Ovary (tissue), 9 donors: ENCODE results near the gene EID3. TPM values are rescaled to one million over a fixed set of nuclear protein-coding genes. Genes with fewer than 3 reads are reported as not detected.

ENCODE experiments used
- DNase-seq, 5 donors: peaks; one replicate each; pipeline ENCODE4 v3.0.0-alpha.2; 2019 to 2020
- H3K27ac ChIP-seq, 2 donors: fragments of 200-600 bp; one replicate each; pipeline versions ENCODE4 v1.5.1 to v1.8.0; 2019 to 2022
- H3K27me3 ChIP-seq: fragments of 200-600 bp; one replicate; pipeline ENCODE4 v1.8.0; 2022
- H3K36me3 ChIP-seq: fragments of 200-600 bp; sonication (generic); one replicate; pipeline ENCODE4 v1.5.1; 2019
- H3K4me1 ChIP-seq: one replicate; pipeline ENCODE4 v1.8.1; 2013; ENCODE audit warnings: mild to moderate bottlenecking, moderate library complexity; ENCODE audit not compliant: insufficient read depth
- H3K4me3 ChIP-seq: fragments of 200-600 bp; sonication (generic); one replicate; pipeline ENCODE4 v1.5.1; 2017
- H3K9me3 ChIP-seq, 2 donors: fragments of 200-600 bp in 1 of 2; sonication (generic) in 1 of 2; one replicate each; pipeline versions ENCODE4 v1.5.1 to v1.8.1; 2013 to 2019; ENCODE audit warnings: mild to moderate bottlenecking in 1 of 2, moderate library complexity in 1 of 2
- EP300 ChIP-seq: sonication (generic); formaldehyde crosslinking; IDR thresholded peaks from one replicate; pipeline ENCODE4 v1.6.1; 2017; ENCODE audit warnings: antibody characterized with exemption
- POLR2A ChIP-seq: fragments of 450-650 bp; IDR thresholded peaks from one replicate; pipeline ENCODE4 v1.6.1; 2017; ENCODE audit warnings: antibody characterized with exemption, mild to moderate bottlenecking, moderate library complexity
- WGBS, 3 donors: extraction: QIAGEN DNeasy Blood & Tissue Kit in 1 of 3; methylation state at CpG; one replicate each; pipeline versions ENCODE4 v1.1.5 to v1.1.7; 2013 to 2017; 5-methylcytosine and 5-hydroxymethylcytosine counted together
- intact Hi-C, 4 donors: fragments of 100-400 bp; cut with DNase I; formaldehyde crosslinking; loops; one replicate each; pipeline versions ENCODE4 v1.11.0 to v1.15.1; 2022 to 2023
- polyA plus RNA-seq, 2 donors: library from polyadenylated mRNA; stranded (reverse); fragments of 200-250 nt in 1 of 2; fragments of 350-450 nt in 1 of 2; fragmentation: Illumina TruSeq in 1 of 2; extraction: RNeasy Lipid Tissue Mini Kit (QIAGEN cat#74804) in 1 of 2; gene quantifications; one replicate each; pipeline ENCODE4 v1.2.3, GENCODE V29; 2013 to 2014
- total RNA-seq, 7 donors: library from RNA; depleted of rRNA in 2 of 7; stranded (reverse); fragments of >200 nt in 2 of 7; fragmentation: NEBNext Ultra II Directional in 3 of 7; extraction: Animal tissue kit (Norgen Biotek cat#: 25700) in 3 of 7; gene quantifications; one replicate each; pipeline versions ENCODE4 v1.1.0 to v1.2.4, GENCODE V29; 2016 to 2023
- TF ChIP-seq, protein P1 (sequence below), 3 donors: fragments of 450-650 bp in 2 of 3; fragments of 200-600 bp in 1 of 3; IDR thresholded peaks; one replicate each; pipeline versions ENCODE4 v1.5.1 to v1.8.0; 2016 to 2022; ENCODE audit warnings: antibody characterized with exemption in 3 of 3, mild to moderate bottlenecking in 1 of 3
- donor health status: DM: no; HTN: no; CAD: no; lungs with moderate emphysema.
- donor health status: DM: no; HTN: no; CAD: no.
- donor health status: Bipolar disorder and iron deficiency.
- donor health status: DM: yes; HTN: yes; CAD: no.
- donor health status: DM: no; HTN: no; CAD: no.
- donor health status: DM: yes; HTN: yes; CAD: no.

The EID3 gene
- total and polyA plus RNA-seq, 9 donors = 3.0 to 23.4 (median 6.2) TPM

DNA sequence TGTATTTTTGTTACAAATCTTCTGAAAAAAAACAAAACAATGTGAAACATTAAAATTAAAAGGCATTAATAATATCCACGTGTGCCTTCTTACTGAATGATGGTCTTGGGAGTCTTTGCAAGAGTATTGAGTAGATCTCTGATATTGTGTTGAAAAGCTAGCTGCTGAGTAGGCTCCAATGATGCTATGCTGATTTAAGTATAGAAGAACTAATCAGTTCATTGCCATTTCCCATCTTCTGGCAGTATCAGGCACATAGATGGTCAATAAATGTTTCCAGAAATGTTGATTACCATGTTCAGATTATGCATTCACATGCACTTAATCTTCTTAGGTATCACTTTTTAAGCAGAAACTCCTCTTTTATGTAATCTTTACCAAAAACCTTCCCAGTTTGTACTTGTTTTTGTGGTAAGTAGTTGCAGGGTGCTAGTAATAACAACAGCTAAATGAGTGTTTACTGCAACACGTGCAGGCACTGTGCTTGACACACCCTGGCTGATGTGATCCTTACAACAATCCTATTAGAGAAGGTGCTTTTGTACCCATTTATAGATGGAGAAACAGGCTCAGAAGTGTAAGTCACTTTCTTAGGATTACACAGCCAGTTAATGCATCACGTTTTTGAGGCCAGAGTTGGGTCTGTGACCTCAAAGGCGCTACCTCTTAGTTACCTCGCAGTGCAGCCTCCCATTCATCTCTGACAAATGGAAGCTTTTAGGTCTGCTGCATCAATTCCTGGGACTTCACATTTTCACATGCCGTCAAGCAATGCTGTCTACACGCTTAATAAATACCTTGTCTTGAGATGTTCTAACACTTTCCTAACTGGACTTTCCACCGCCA lies 46.9 kb downstream of the EID3 start:
- TF ChIP-seq EP300 = no peak
- Histone ChIP-seq H3K9me3 (no peaks in the 10 kb centered on the region), H3K27ac (no peak overlapping the region), H3K4me1 (peaks cover 6% of the 10 kb centered on the region), H3K27me3 (no peaks in the 10 kb centered on the region), H3K4me3 (no peak overlapping the region), H3K36me3 (no peaks in the 10 kb centered on the region)
- WGBS, 3 donors = 86 to 91% (median 87%) methylated on average over 8 of the region's 8 CpGs
- DNase-seq = no peak
- intact Hi-C loops = loop anchor here in 1 of 4 donors (10.0 kb wide), 1 partner anchor 146 kb away; no protein-coding TSS in a partner anchor

GRCh38 chr12:104351057-104351983 lies 47.8 kb downstream of the EID3 start:
- H3K27me3 ChIP-seq = no peaks in the 10 kb centered on the region
- no peak for DNase-seq
- H3K27ac ChIP-seq = no peak overlapping the region
- no peaks in the 10 kb centered on the region for H3K9me3 ChIP-seq
- H3K36me3 ChIP-seq = no peaks in the 10 kb centered on the region
- peaks cover 4% of the 10 kb centered on the region for H3K4me1 ChIP-seq
- no peak overlapping the region for H3K4me3 ChIP-seq
- 98 to 100% (median 98%) methylated on average over 4 of the region's 4 CpGs for WGBS, 3 donors
- TF ChIP-seq POLR2A (no peak), EP300 (no peak)
- TF ChIP-seq, protein P1, sequence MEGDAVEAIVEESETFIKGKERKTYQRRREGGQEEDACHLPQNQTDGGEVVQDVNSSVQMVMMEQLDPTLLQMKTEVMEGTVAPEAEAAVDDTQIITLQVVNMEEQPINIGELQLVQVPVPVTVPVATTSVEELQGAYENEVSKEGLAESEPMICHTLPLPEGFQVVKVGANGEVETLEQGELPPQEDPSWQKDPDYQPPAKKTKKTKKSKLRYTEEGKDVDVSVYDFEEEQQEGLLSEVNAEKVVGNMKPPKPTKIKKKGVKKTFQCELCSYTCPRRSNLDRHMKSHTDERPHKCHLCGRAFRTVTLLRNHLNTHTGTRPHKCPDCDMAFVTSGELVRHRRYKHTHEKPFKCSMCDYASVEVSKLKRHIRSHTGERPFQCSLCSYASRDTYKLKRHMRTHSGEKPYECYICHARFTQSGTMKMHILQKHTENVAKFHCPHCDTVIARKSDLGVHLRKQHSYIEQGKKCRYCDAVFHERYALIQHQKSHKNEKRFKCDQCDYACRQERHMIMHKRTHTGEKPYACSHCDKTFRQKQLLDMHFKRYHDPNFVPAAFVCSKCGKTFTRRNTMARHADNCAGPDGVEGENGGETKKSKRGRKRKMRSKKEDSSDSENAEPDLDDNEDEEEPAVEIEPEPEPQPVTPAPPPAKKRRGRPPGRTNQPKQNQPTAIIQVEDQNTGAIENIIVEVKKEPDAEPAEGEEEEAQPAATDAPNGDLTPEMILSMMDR (IDR thresholded peaks at IDR 0.05) = no peak
- intact Hi-C loops = loop anchor here in 1 of 4 donors (10.0 kb wide), 1 partner anchor 147 kb away; no protein-coding TSS in a partner anchor

GRCh38 chr12:104352106-104352713 lies 48.7 kb downstream of the EID3 start:
- intact Hi-C loops = loop anchor here in 1 of 4 donors (10.0 kb wide), 1 partner anchor 147 kb away; no protein-coding TSS in a partner anchor
- no peaks in the 10 kb centered on the region for H3K27me3 ChIP-seq
- peaks cover 2% of the 10 kb centered on the region for H3K4me1 ChIP-seq
- no peaks in the 10 kb centered on the region for H3K9me3 ChIP-seq
- no peak for DNase-seq
- no peak overlapping the region for H3K27ac ChIP-seq
- 94 to 95% (median 95%) methylated on average over 3 of the region's 3 CpGs for WGBS, 3 donors
- no peaks in the 10 kb centered on the region for H3K36me3 ChIP-seq
- no peak overlapping the region for H3K4me3 ChIP-seq
- TF ChIP-seq, protein P1 (IDR thresholded peaks at IDR 0.05) = no peak
- TF ChIP-seq POLR2A = no peak
- TF ChIP-seq EP300 = no peak

DNA sequence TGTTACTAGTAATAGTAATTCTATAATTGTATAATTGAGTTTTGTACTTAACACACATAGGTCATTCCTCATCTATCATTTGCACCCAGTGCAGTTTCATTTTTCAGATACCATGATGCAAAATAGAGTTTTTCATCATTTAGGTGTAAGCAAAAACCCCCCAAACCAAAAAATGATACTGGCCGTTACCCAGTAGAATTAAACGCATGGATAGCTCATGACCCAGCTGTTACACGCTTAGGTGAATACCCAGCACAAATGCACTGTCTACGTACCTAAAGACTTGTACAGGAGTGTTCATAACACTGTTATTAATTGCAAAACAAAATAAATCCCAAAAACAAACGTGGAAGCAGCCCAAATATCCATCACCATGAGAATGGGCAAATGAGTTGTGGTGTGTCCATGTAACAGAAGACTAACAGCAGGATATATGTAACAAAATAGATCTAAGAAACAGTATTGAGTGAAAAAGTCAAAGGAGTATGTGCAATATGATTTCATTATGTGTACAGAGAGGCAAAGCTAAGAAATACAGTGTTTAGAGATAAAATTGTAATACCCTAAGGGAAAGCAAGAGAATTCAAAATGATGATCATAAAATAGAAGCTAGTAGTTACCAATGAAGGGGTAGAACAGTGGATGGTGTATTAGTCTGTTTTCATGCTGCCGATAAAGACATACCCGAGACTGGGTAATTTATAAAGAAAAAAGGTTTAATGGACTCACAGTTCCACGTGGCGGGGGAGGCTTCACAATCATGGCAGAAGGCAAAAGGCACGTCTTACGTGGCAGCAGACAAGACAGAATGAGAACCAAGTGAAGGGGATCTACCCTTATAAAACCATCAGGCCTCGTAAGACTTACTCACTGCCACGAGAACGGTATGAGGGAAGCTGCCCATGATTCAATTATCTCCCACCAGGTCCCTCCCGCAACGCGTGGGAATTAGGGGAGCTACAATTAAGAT lies 49.8 kb downstream of the EID3 start:
- WGBS, 3 donors = 90 to 93% (median 92%) methylated on average over 17 of the region's 17 CpGs
- Histone ChIP-seq H3K27me3 (no peaks in the 10 kb centered on the region), H3K36me3 (no peaks in the 10 kb centered on the region), H3K4me3 (no peak overlapping the region), H3K4me1 (peaks cover 2% of the 10 kb centered on the region), H3K9me3 (no peaks in the 10 kb centered on the region), H3K27ac (no peak overlapping the region)
- intact Hi-C loops = loop anchor here in 1 of 4 donors (10.0 kb wide), 1 partner anchor 148 kb away; no protein-coding TSS in a partner anchor
- no peak for DNase-seq
- TF ChIP-seq EP300 = no peak
- TF ChIP-seq, protein P1 (IDR thresholded peaks at IDR 0.05) = no peak
- no peak for TF ChIP-seq POLR2A
